AG09319 (cell line): ENCODE data around the gene EPHB1.
"Not testable (repeated sequence)": the region's sequence is repeated elsewhere in the genome, so short reads cannot be mapped to it uniquely, and the experiment has no call there.

ENCODE experiments used
- DNase-seq: peaks from one replicate; pipeline ENCODE4 v3.0.0-alpha.2; 2010; ENCODE audit warnings: low read depth; ENCODE audit errors: extremely low read depth
- CTCF ChIP-seq: IDR thresholded peaks from 2 replicates; pipeline ENCODE4 v1.5.1; 2011; ENCODE audit warnings: low read depth, mild to moderate bottlenecking, inconsistent platforms, low read length, moderate library complexity

Gene EPHB1

GRCh38 chr3:134776518-134776917 is 18.5 kb upstream of the EPHB1 start:
- DNase-seq = no peak
- TF ChIP-seq CTCF = no peak

- TF ChIP-seq CTCF = no peak
- DNase-seq = no peak
Measured at GRCh38 chr3:134777341-134777740, 17.7 kb upstream of the EPHB1 start.

- not testable (repeated sequence) for DNase-seq
Measured at GRCh38 chr3:134788283-134788682, 6.8 kb upstream of the EPHB1 start.

GRCh38 chr3:134790065-134790464 is 5.0 kb upstream of the EPHB1 start:
- DNase-seq = no peak
- no peak for TF ChIP-seq CTCF

- TF ChIP-seq CTCF = no peak
- no peak for DNase-seq
Measured at GRCh38 chr3:134791992-134792391, 3.1 kb upstream of the EPHB1 start.

GRCh38 chr3:134792700-134793099 is 2.4 kb upstream of the EPHB1 start:
- TF ChIP-seq CTCF = no peak
- no peak for DNase-seq

- DNase-seq = no peak
Measured at GRCh38 chr3:134793562-134793961, 1.5 kb upstream of the EPHB1 start.

More at GRCh38 chr3:134793562-134793961, 1.5 kb upstream of the EPHB1 start:
- TF ChIP-seq CTCF = no peak
